Measurements from ENCODE around the gene PLEKHH1.

- TF ChIP-seq CTCF (IDR thresholded peaks at IDR 0.05; ENCODE audit: low read depth, low read length) (peak; percentile 78), EZH2phosphoT487 (IDR thresholded peaks at IDR 0.05; ENCODE audit: low read depth) (no peak)
Observed at GRCh38 chr14:67618617-67619063, 85.5 kb downstream of the PLEKHH1 start.
